ENCODE results near the gene EPN3. TPM values are rescaled to one million over a fixed set of nuclear protein-coding genes. Genes with fewer than 3 reads are reported as not detected.

The EPN3 gene
- total RNA-seq, 1 experiment from 2014 or later, result 17.8 TPM

GRCh38 chr17:50547035-50547735 is 14.7 kb downstream of the EPN3 start, which contains the start of gene SPATA20:
TSS of gene SPATA20 (plus strand) at chr17:50547174. CDS start at chr17:50547209, 35 bp downstream.
- POLR2A ChIA-PET, result no interaction called here
- Histone ChIP-seq H2AFZ (ENCODE audit: low read depth, low read length, poor library complexity, severe bottlenecking) (peak within 1 kb of the TSS; percentile 4), H3K9ac (ENCODE audit: low read length) (peak within 1 kb of the TSS; percentile 86), H3K79me2 (ENCODE audit: insufficient read depth, low read length) (no peaks in the 10 kb centered on the region; the same call in 1 of the 2 replicates), H3K27ac (ENCODE audit: low read depth, low read length) (peak within 1 kb of the TSS; percentile 75), H3K9me2 (ENCODE audit: insufficient read depth) (no peaks in the 10 kb centered on the region), H3K27me3 (ENCODE audit: insufficient read depth, low read length) (no peaks in the 10 kb centered on the region), H3K4me2 (ENCODE audit: low read length) (peak within 1 kb of the TSS; percentile 99), H3K4me3 (replicated peaks in 1 of 2; ENCODE audit: low read depth in 1 of 2, low read length in 2 of 2) (peak within 1 kb of the TSS; percentile 65 to 85), H3K4me1 (ENCODE audit: control insufficient read depth in 1 of 2, insufficient read depth in 2 of 2, low read length in 2 of 2) (peaks cover 27 to 58% of the 10 kb centered on the region in 2 experiments), H3K36me3 (ENCODE audit: control insufficient read depth in 1 of 2, insufficient read depth in 2 of 2, low read length in 2 of 2) (no peaks in the 10 kb centered on the region), H3K9me3 (ENCODE audit: control insufficient read depth in 1 of 2, insufficient read depth in 1 of 2, low read depth in 1 of 2, low read length in 2 of 2) (no peaks in the 10 kb centered on the region), H4K20me1 (ENCODE audit: insufficient read depth) (no peaks in the 10 kb centered on the region)
- ATAC-seq (peak; percentile 75), DNase-seq (ENCODE audit: low read depth, low spot score) (peak; percentile 80)
- CTCF ChIA-PET, result interaction anchor here (1.0 to 2.1 kb wide), 5 partner anchors 46 to 151 kb away, joined by 3 to 19 read pairs (median 4); no protein-coding TSS in a partner anchor
- intact Hi-C loops (cut with micrococcal nuclease), result loop anchor here (1.0 to 10.0 kb wide), 7 partner anchors 65 to 608 kb away; partner anchors contain the start of gene NME1
- BruUV-seq (replicated peaks), result no TSS peak
- RAD21 ChIA-PET (ENCODE audit: low non-redundant PET in 1 of 2, low total read pairs in 2 of 2, uncharacterized antibody in 2 of 2, unreplicated experiment in 2 of 2), result interaction anchor here (0.7 to 2.1 kb wide), 4 partner anchors 13 to 83 kb away, joined by 5 to 12 read pairs (median 9); no protein-coding TSS in a partner anchor
- TF ChIP-seq REST (IDR thresholded peaks at IDR 0.05; ENCODE audit: low read depth) (no peak), MAX (IDR thresholded peaks at IDR 0.05) (no peak), SIN3A (IDR thresholded peaks at IDR 0.05; ENCODE audit: low read depth) (no peak), CBX3 (IDR thresholded peaks at IDR 0.05; ENCODE audit: low read depth) (no peak), CEBPB (IDR thresholded peaks at IDR 0.05; ENCODE audit: low read depth) (no peak), SP1 (IDR thresholded peaks at IDR 0.05; ENCODE audit: low read depth) (no peak), EZH2phosphoT487 (IDR thresholded peaks at IDR 0.05; ENCODE audit: borderline replicate concordance) (no peak), ELF1 (IDR thresholded peaks at IDR 0.05; ENCODE audit: borderline replicate concordance, low read depth) (no peak), YY1 (IDR thresholded peaks at IDR 0.05; ENCODE audit: extremely low read depth, insufficient replicate concordance, low read depth, low read length) (peak; percentile 71), FOSL1 (IDR thresholded peaks at IDR 0.05; ENCODE audit: low read depth) (no peak), RAD21 (IDR thresholded peaks at IDR 0.05; ENCODE audit: low read depth) (no peak), SRF (IDR thresholded peaks at IDR 0.05; ENCODE audit: low read depth) (no peak), EGR1 (IDR thresholded peaks at IDR 0.05; ENCODE audit: low read depth) (no peak), JUND (IDR thresholded peaks at IDR 0.05) (no peak), CTCF (IDR thresholded peaks at IDR 0.05 in 2 of 3, conservative IDR thresholded peaks at IDR 0.05 in 1 of 3; ENCODE audit: borderline replicate concordance in 1 of 3, insufficient read depth in 1 of 3, low read depth in 2 of 3, low read length in 2 of 3) (peak in 2 of 3 experiments; percentile 98 to 100; a peak in 4 of 6 replicates), ATF3 (IDR thresholded peaks at IDR 0.05) (no peak), TCF7L2 (IDR thresholded peaks at IDR 0.05; ENCODE audit: borderline replicate concordance, extremely low read depth, insufficient read depth, insufficient read length) (no peak), ZFX (IDR thresholded peaks at IDR 0.05) (peak; percentile 95; the same call in 1 of the 2 replicates)
- TF ChIP-seq, protein P1, sequence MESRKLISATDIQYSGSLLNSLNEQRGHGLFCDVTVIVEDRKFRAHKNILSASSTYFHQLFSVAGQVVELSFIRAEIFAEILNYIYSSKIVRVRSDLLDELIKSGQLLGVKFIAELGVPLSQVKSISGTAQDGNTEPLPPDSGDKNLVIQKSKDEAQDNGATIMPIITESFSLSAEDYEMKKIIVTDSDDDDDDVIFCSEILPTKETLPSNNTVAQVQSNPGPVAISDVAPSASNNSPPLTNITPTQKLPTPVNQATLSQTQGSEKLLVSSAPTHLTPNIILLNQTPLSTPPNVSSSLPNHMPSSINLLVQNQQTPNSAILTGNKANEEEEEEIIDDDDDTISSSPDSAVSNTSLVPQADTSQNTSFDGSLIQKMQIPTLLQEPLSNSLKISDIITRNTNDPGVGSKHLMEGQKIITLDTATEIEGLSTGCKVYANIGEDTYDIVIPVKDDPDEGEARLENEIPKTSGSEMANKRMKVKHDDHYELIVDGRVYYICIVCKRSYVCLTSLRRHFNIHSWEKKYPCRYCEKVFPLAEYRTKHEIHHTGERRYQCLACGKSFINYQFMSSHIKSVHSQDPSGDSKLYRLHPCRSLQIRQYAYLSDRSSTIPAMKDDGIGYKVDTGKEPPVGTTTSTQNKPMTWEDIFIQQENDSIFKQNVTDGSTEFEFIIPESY (IDR thresholded peaks at IDR 0.05; ENCODE audit: extremely low read depth, insufficient replicate concordance, low read length), result no peak
